ENCODE measurements around the gene LYPD6B. TPM values are rescaled to one million over a fixed set of nuclear protein-coding genes. Genes with fewer than 3 reads are reported as not detected.

The LYPD6B gene
- total RNA-seq, 5 donors from 2014 or later (not counting 1 experiment from before 2014, with no cell fraction given): not detected

- no peak overlapping the region for H3K27ac ChIP-seq (ENCODE audit: low read length)
- Mint-ChIP-seq H3K27me3 (peaks cover 2 to 4% of the 10 kb centered on the region in 2 donors), H3K4me3 (no peak overlapping the region), H3K9me3 (peaks cover 0 to 9% (median 5%) of the 10 kb centered on the region in 3 donors), H3K4me1 (no peaks in the 10 kb centered on the region), H3K36me3 (no peaks in the 10 kb centered on the region), H3K27ac (no peak overlapping the region)
- ChIA-PET CTCF (no interaction called here), POLR2A (no interaction called here)
- H3K4me3 ChIP-seq (ENCODE audit: control insufficient read depth in 1 of 2, extremely low read depth in 1 of 2, low read length in 1 of 2): no peak overlapping the region
- H3K36me3 ChIP-seq (ENCODE audit: control insufficient read depth in 2 of 2, extremely low read depth in 1 of 2, insufficient read depth in 1 of 2, low read length in 1 of 2): no peaks in the 10 kb centered on the region
- H3K27me3 ChIP-seq (replicated peaks in 1 of 2; ENCODE audit: control insufficient read depth in 2 of 2, extremely low read depth in 1 of 2, insufficient read depth in 2 of 2, low read length in 1 of 2): no peaks in the 10 kb centered on the region
- no peaks in the 10 kb centered on the region for H3K4me1 ChIP-seq (ENCODE audit: control insufficient read depth in 1 of 2, extremely low read depth in 1 of 2, insufficient read depth in 2 of 2, low read length in 2 of 2)
- no CpG with 5 or more reads among the region's 2 CpGs for WGBS (ENCODE audit: insufficient coverage)
- DNase-seq (no peak), ATAC-seq (replicated peaks in 1 of 4) (no peak)
- no peaks in the 10 kb centered on the region for H3K9me3 ChIP-seq
Observed at GRCh38 chr2:149101818-149102217, 63.3 kb downstream of the LYPD6B start.

- POLR2A ChIA-PET: no interaction called here
- ATAC-seq (replicated peaks in 1 of 4): no peak
Observed at GRCh38 chr2:149103081-149103620, 64.7 kb downstream of the LYPD6B start.

DNA sequence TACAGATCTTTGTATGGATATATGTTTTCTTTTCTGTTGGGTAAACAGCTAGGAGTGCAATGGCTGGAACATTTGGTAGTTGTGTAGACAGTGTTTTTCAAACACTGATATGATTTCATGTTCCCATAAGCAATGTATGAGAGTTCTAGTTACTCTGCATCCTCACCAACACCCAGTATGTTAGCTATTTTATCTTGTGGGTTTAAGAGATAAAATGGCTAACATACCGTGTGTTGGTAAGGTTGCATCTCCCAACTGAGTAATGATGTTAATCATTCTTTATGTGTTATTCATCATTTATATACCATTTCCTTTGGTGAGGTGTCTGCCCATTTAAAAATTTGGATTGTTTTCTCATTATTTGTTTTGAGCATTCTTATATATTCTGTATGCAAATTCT, 65.7 kb downstream of the LYPD6B start:
- ChIA-PET POLR2A (no interaction called here), CTCF (no interaction called here)
- peaks cover 0 to 25% (median 21%) of the 10 kb centered on the region in 3 donors for H3K9me3 Mint-ChIP-seq
- H3K4me1 Mint-ChIP-seq: no peaks in the 10 kb centered on the region
- no peak for DNase-seq
- no peak overlapping the region for H3K4me3 ChIP-seq (ENCODE audit: control insufficient read depth in 1 of 2, extremely low read depth in 1 of 2, low read length in 1 of 2)
- H3K27me3 ChIP-seq (replicated peaks in 1 of 2; ENCODE audit: control insufficient read depth in 2 of 2, extremely low read depth in 1 of 2, insufficient read depth in 2 of 2, low read length in 1 of 2): no peaks in the 10 kb centered on the region
- no peaks in the 10 kb centered on the region for H3K4me1 ChIP-seq (ENCODE audit: control insufficient read depth in 1 of 2, extremely low read depth in 1 of 2, insufficient read depth in 2 of 2, low read length in 2 of 2)
- H3K36me3 ChIP-seq (ENCODE audit: control insufficient read depth in 2 of 2, extremely low read depth in 1 of 2, insufficient read depth in 1 of 2, low read length in 1 of 2): no peaks in the 10 kb centered on the region
- peaks cover 3% of the 10 kb centered on the region for H3K9me3 ChIP-seq
- H3K27me3 Mint-ChIP-seq: peaks cover 2 to 7% of the 10 kb centered on the region in 2 donors
- H3K36me3 Mint-ChIP-seq: no peaks in the 10 kb centered on the region
- no peak overlapping the region for H3K27ac Mint-ChIP-seq
- no peak overlapping the region for H3K27ac ChIP-seq (ENCODE audit: low read length)
- H3K4me3 Mint-ChIP-seq: no peak overlapping the region
- ATAC-seq (replicated peaks in 1 of 4): no peak
- WGBS (ENCODE audit: insufficient coverage): no CpG with 5 or more reads among the region's 1 CpG

More at GRCh38 chr2:149103081-149103620, 64.7 kb downstream of the LYPD6B start:
- H3K9me3 Mint-ChIP-seq: peaks cover 0 to 19% (median 16%) of the 10 kb centered on the region in 3 donors
- DNase-seq: no peak
- H3K27me3 Mint-ChIP-seq: peaks cover 2 to 6% of the 10 kb centered on the region in 2 donors
- Histone ChIP-seq H3K4me1 (ENCODE audit: control insufficient read depth in 1 of 2, extremely low read depth in 1 of 2, insufficient read depth in 2 of 2, low read length in 2 of 2) (no peaks in the 10 kb centered on the region), H3K36me3 (ENCODE audit: control insufficient read depth in 2 of 2, extremely low read depth in 1 of 2, insufficient read depth in 1 of 2, low read length in 1 of 2) (no peaks in the 10 kb centered on the region), H3K27me3 (replicated peaks in 1 of 2; ENCODE audit: control insufficient read depth in 2 of 2, extremely low read depth in 1 of 2, insufficient read depth in 2 of 2, low read length in 1 of 2) (no peaks in the 10 kb centered on the region), H3K27ac (ENCODE audit: low read length) (no peak overlapping the region), H3K4me3 (ENCODE audit: control insufficient read depth in 1 of 2, extremely low read depth in 1 of 2, low read length in 1 of 2) (no peak overlapping the region), H3K9me3 (peaks cover 3% of the 10 kb centered on the region)
- CTCF ChIA-PET: no interaction called here
- H3K27ac Mint-ChIP-seq: no peak overlapping the region
- H3K4me1 Mint-ChIP-seq: no peaks in the 10 kb centered on the region
- H3K36me3 Mint-ChIP-seq: no peaks in the 10 kb centered on the region
- H3K4me3 Mint-ChIP-seq: no peak overlapping the region
- WGBS (ENCODE audit: insufficient coverage): 79% methylated on average over 2 of the region's 3 CpGs

- no peak for DNase-seq
- H3K4me1 ChIP-seq (ENCODE audit: control insufficient read depth in 1 of 2, extremely low read depth in 1 of 2, insufficient read depth in 2 of 2, low read length in 2 of 2): no peaks in the 10 kb centered on the region
- H3K27ac Mint-ChIP-seq: no peak overlapping the region
- WGBS (ENCODE audit: insufficient coverage): no CpG with 5 or more reads among the region's 1 CpG
- H3K36me3 Mint-ChIP-seq: no peaks in the 10 kb centered on the region
- POLR2A ChIA-PET: no interaction called here
- no peak overlapping the region for H3K4me3 Mint-ChIP-seq
- H3K4me1 Mint-ChIP-seq: no peaks in the 10 kb centered on the region
- H3K9me3 ChIP-seq: peaks cover 3% of the 10 kb centered on the region
- H3K4me3 ChIP-seq (ENCODE audit: control insufficient read depth in 1 of 2, extremely low read depth in 1 of 2, low read length in 1 of 2): no peak overlapping the region
- H3K27ac ChIP-seq (ENCODE audit: low read length): no peak overlapping the region
- CTCF ChIA-PET: no interaction called here
- no peaks in the 10 kb centered on the region for H3K36me3 ChIP-seq (ENCODE audit: control insufficient read depth in 2 of 2, extremely low read depth in 1 of 2, insufficient read depth in 1 of 2, low read length in 1 of 2)
- peaks cover 2 to 7% of the 10 kb centered on the region in 2 donors for H3K27me3 Mint-ChIP-seq
- no peak for ATAC-seq (replicated peaks in 1 of 4)
- peaks cover 7 to 26% (median 15%) of the 10 kb centered on the region in 3 donors for H3K9me3 Mint-ChIP-seq
- no peaks in the 10 kb centered on the region for H3K27me3 ChIP-seq (replicated peaks in 1 of 2; ENCODE audit: control insufficient read depth in 2 of 2, extremely low read depth in 1 of 2, insufficient read depth in 2 of 2, low read length in 1 of 2)
Observed at GRCh38 chr2:149112068-149112467, 73.6 kb downstream of the LYPD6B start.

DNA sequence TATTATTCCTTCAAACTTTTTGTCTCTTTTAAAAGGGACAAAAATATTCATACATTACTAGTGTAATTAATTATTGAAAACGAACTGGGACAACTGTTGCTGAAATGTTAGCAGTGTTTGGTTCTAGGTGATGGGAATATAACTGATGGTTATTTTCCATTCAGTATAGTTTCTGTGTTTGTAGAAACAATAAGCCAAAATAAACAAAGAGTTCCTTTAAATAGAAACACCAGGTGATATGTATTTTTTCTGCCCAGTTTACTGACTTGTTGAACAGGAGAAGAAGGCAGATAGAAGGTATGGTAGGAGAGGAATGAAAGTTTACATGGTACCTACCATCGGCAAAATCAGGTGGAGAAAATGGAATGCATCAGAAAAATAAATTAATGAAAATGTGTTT, 74.2 kb downstream of the LYPD6B start:
- Mint-ChIP-seq H3K27ac (no peak overlapping the region), H3K4me3 (no peak overlapping the region), H3K9me3 (peaks cover 7 to 19% (median 10%) of the 10 kb centered on the region in 3 donors), H3K36me3 (no peaks in the 10 kb centered on the region), H3K27me3 (peaks cover 2 to 7% of the 10 kb centered on the region in 2 donors), H3K4me1 (no peaks in the 10 kb centered on the region)
- no peak overlapping the region for H3K4me3 ChIP-seq (ENCODE audit: control insufficient read depth in 1 of 2, extremely low read depth in 1 of 2, low read length in 1 of 2)
- no peaks in the 10 kb centered on the region for H3K4me1 ChIP-seq (ENCODE audit: control insufficient read depth in 1 of 2, extremely low read depth in 1 of 2, insufficient read depth in 2 of 2, low read length in 2 of 2)
- ChIA-PET CTCF (no interaction called here), POLR2A (no interaction called here)
- no peak overlapping the region for H3K27ac ChIP-seq (ENCODE audit: low read length)
- ATAC-seq (replicated peaks in 1 of 4) (no peak), DNase-seq (no peak)
- H3K27me3 ChIP-seq (replicated peaks in 1 of 2; ENCODE audit: control insufficient read depth in 2 of 2, extremely low read depth in 1 of 2, insufficient read depth in 2 of 2, low read length in 1 of 2): no peaks in the 10 kb centered on the region
- peaks cover 3% of the 10 kb centered on the region for H3K9me3 ChIP-seq
- WGBS (ENCODE audit: insufficient coverage): no CpG with 5 or more reads among the region's 2 CpGs
- H3K36me3 ChIP-seq (ENCODE audit: control insufficient read depth in 2 of 2, extremely low read depth in 1 of 2, insufficient read depth in 1 of 2, low read length in 1 of 2): no peaks in the 10 kb centered on the region

DNA sequence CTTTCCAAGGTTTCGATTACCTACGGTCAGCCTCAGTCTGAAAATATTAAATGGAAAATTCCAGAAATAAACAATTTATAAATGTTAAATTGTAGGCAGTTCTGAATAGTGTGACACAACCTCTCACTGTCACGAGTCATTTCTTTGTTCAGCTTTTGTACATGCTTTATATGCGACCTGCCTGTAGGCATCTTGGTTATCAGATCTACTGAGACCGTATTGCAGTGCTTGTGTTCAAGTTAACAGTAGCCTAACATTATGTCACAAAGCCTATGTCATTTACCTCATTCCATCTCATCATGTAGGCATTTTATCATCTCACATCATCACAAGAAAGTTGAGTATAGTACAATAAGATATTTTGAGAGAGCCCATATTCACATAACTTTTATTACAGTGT, 77.3 kb downstream of the LYPD6B start:
- Mint-ChIP-seq H3K9me3 (peaks cover 0 to 11% (median 7%) of the 10 kb centered on the region in 3 donors), H3K36me3 (no peaks in the 10 kb centered on the region), H3K4me1 (no peaks in the 10 kb centered on the region), H3K27ac (no peak overlapping the region), H3K27me3 (peaks cover 0 to 3% of the 10 kb centered on the region in 2 donors), H3K4me3 (no peak overlapping the region)
- Histone ChIP-seq H3K36me3 (ENCODE audit: control insufficient read depth in 2 of 2, extremely low read depth in 1 of 2, insufficient read depth in 1 of 2, low read length in 1 of 2) (no peaks in the 10 kb centered on the region), H3K4me3 (ENCODE audit: control insufficient read depth in 1 of 2, extremely low read depth in 1 of 2, low read length in 1 of 2) (no peak overlapping the region), H3K4me1 (ENCODE audit: control insufficient read depth in 1 of 2, extremely low read depth in 1 of 2, insufficient read depth in 2 of 2, low read length in 2 of 2) (no peaks in the 10 kb centered on the region), H3K27ac (ENCODE audit: low read length) (no peak overlapping the region), H3K27me3 (replicated peaks in 1 of 2; ENCODE audit: control insufficient read depth in 2 of 2, extremely low read depth in 1 of 2, insufficient read depth in 2 of 2, low read length in 1 of 2) (no peaks in the 10 kb centered on the region), H3K9me3 (no peaks in the 10 kb centered on the region)
- WGBS (ENCODE audit: insufficient coverage): 90% methylated on average over 2 of the region's 5 CpGs
- CTCF ChIA-PET: no interaction called here
- POLR2A ChIA-PET: no interaction called here
- DNase-seq (no peak), ATAC-seq (replicated peaks in 1 of 4) (no peak)

GRCh38 chr2:149119368-149119767, 80.9 kb downstream of the LYPD6B start:
- no peak overlapping the region for H3K4me3 Mint-ChIP-seq
- CTCF ChIA-PET: interaction anchor here in 1 of 2 donors (0.7 kb wide), 1 partner anchor 18 kb away, joined by 3 read pairs; no protein-coding TSS in a partner anchor

More at GRCh38 chr2:149119368-149119767, 80.9 kb downstream of the LYPD6B start:
- DNase-seq (no peak), ATAC-seq (replicated peaks in 1 of 4) (no peak)
- peaks cover 2 to 4% of the 10 kb centered on the region in 2 experiments for H3K27me3 ChIP-seq (replicated peaks in 1 of 2; ENCODE audit: control insufficient read depth in 2 of 2, extremely low read depth in 1 of 2, insufficient read depth in 2 of 2, low read length in 1 of 2)
- H3K4me1 ChIP-seq (ENCODE audit: control insufficient read depth in 1 of 2, extremely low read depth in 1 of 2, insufficient read depth in 2 of 2, low read length in 2 of 2): no peaks in the 10 kb centered on the region
- Mint-ChIP-seq H3K36me3 (no peaks in the 10 kb centered on the region), H3K4me1 (no peaks in the 10 kb centered on the region), H3K27me3 (peaks cover 0 to 3% of the 10 kb centered on the region in 2 donors), H3K27ac (no peak overlapping the region), H3K9me3 (peaks cover 0 to 11% (median 7%) of the 10 kb centered on the region in 3 donors)
- no peaks in the 10 kb centered on the region for H3K9me3 ChIP-seq
- H3K4me3 ChIP-seq (ENCODE audit: control insufficient read depth in 1 of 2, extremely low read depth in 1 of 2, low read length in 1 of 2): no peak overlapping the region
- no peak overlapping the region for H3K27ac ChIP-seq (ENCODE audit: low read length)
- no peaks in the 10 kb centered on the region for H3K36me3 ChIP-seq (ENCODE audit: control insufficient read depth in 2 of 2, extremely low read depth in 1 of 2, insufficient read depth in 1 of 2, low read length in 1 of 2)
- WGBS (ENCODE audit: insufficient coverage): 100% methylated on average over 4 of the region's 6 CpGs
- POLR2A ChIA-PET: no interaction called here

All from T-cell (primary cell).